HG03442 (cell line): ENCODE results near the gene SINHCAF.
"Not testable (repeated sequence)": the region's sequence is repeated elsewhere in the genome, so short reads cannot be mapped to it uniquely, and the experiment has no call there.

Source experiments
- ATAC-seq: cut with Tn5 transposase; IDR thresholded peaks from one replicate; pipeline ENCODE4 v1.9.1; 2021; ENCODE audit warnings: mild to moderate bottlenecking, moderate library complexity; ENCODE audit not compliant: unreplicated experiment

The SINHCAF gene

GRCh38 chr12:31310488-31310887 is 15.5 kb downstream of the SINHCAF start:
- ATAC-seq: no peak

- no peak for ATAC-seq
Observed at GRCh38 chr12:31309279-31309678, 16.7 kb downstream of the SINHCAF start.

GRCh38 chr12:31308116-31308515 is 17.8 kb downstream of the SINHCAF start:
- ATAC-seq: no peak

- ATAC-seq: no peak
Observed at GRCh38 chr12:31306866-31307265, 19.1 kb downstream of the SINHCAF start.

- ATAC-seq: no peak
Observed at GRCh38 chr12:31303466-31303865, 22.5 kb downstream of the SINHCAF start.

GRCh38 chr12:31301311-31301710 is 24.6 kb downstream of the SINHCAF start:
- no peak for ATAC-seq

- ATAC-seq: no peak
Observed at GRCh38 chr12:31300783-31301182, 25.2 kb downstream of the SINHCAF start.

GRCh38 chr12:31300341-31300740 is 25.6 kb downstream of the SINHCAF start:
- ATAC-seq: no peak

- peak; percentile 7 for ATAC-seq
Observed at GRCh38 chr12:31298922-31299321, 27.0 kb downstream of the SINHCAF start.

- ATAC-seq: peak; percentile 33
Observed at GRCh38 chr12:31298515-31298910, 27.4 kb downstream of the SINHCAF start.

- peak; percentile 52 for ATAC-seq
Observed at GRCh38 chr12:31297572-31298514, 28.1 kb downstream of the SINHCAF start.

GRCh38 chr12:31289441-31289840 is 36.5 kb downstream of the SINHCAF start:
- ATAC-seq: no peak

GRCh38 chr12:31288381-31288780 is 37.6 kb downstream of the SINHCAF start:
- no peak for ATAC-seq

GRCh38 chr12:31280183-31280582 is 45.8 kb downstream of the SINHCAF start:
- no peak for ATAC-seq

- ATAC-seq: no peak
Observed at GRCh38 chr12:31279390-31279924, 46.5 kb downstream of the SINHCAF start.

GRCh38 chr12:31278832-31279231 is 47.1 kb downstream of the SINHCAF start:
- no peak for ATAC-seq

- no peak for ATAC-seq
Observed at GRCh38 chr12:31278424-31278823, 47.5 kb downstream of the SINHCAF start.

GRCh38 chr12:31277081-31277480 is 48.9 kb downstream of the SINHCAF start:
- ATAC-seq: no peak

- ATAC-seq: no peak
Observed at GRCh38 chr12:31275491-31275890, 50.5 kb downstream of the SINHCAF start.

- ATAC-seq: no peak
Observed at GRCh38 chr12:31274520-31275300, 51.2 kb downstream of the SINHCAF start.

GRCh38 chr12:31273794-31274193 is 52.2 kb downstream of the SINHCAF start:
- not testable (repeated sequence) for ATAC-seq
